ENCODE results near the gene TMEM132C. TPM values are rescaled to one million over a fixed set of nuclear protein-coding genes. Genes with fewer than 3 reads are reported as not detected.

Gene TMEM132C
- total and polyA plus RNA-seq, 2 donors (not counting 1 experiment from before 2014, with no cell fraction given): not detected

GRCh38 chr12:128228581-128228980, 38.4 kb upstream of the TMEM132C start:
- no peak for ATAC-seq (ENCODE audit: low read depth)
- H3K9me3 Mint-ChIP-seq (ENCODE audit: insufficient read depth): no peaks in the 10 kb centered on the region
- H3K27me3 Mint-ChIP-seq: no peaks in the 10 kb centered on the region
- H3K4me2 ChIP-seq (replicated peaks; ENCODE audit: low read depth, low read length, poor library complexity, severe bottlenecking): no peak overlapping the region
- no peak overlapping the region for H3K27ac ChIP-seq (ENCODE audit: low read length in 2 of 2)
- H3K36me3 ChIP-seq (replicated peaks in 1 of 2; ENCODE audit: control extremely low read depth in 1 of 2, control insufficient read depth in 1 of 2, extremely low read depth in 1 of 2, insufficient read depth in 2 of 2, low read length in 1 of 2): no peaks in the 10 kb centered on the region
- H3K4me1 Mint-ChIP-seq: no peaks in the 10 kb centered on the region
- POLR2A ChIA-PET: no interaction called here
- no peak overlapping the region for H3K4me3 ChIP-seq (ENCODE audit: control extremely low read depth in 1 of 5, extremely low read depth in 1 of 5, insufficient read depth in 1 of 5, low read depth in 2 of 5, low read length in 4 of 5)
- H2AFZ ChIP-seq (ENCODE audit: insufficient read depth, low read depth, low read length, poor library complexity, severe bottlenecking): no peak overlapping the region
- no peak overlapping the region for H3K9ac ChIP-seq (ENCODE audit: low read length)
- no peaks in the 10 kb centered on the region for H3K79me2 ChIP-seq (ENCODE audit: control insufficient read depth, insufficient read depth, low read length)
- 67% methylated on average over 4 of the region's 6 CpGs for WGBS (ENCODE audit: insufficient coverage)
- H3K9me3 ChIP-seq (ENCODE audit: control extremely low read depth in 1 of 3, control insufficient read depth in 2 of 3, insufficient read depth in 1 of 3, low read length in 2 of 3): no peaks in the 10 kb centered on the region
- no peaks in the 10 kb centered on the region for H3K4me1 ChIP-seq (ENCODE audit: control insufficient read depth in 2 of 2, insufficient read depth in 2 of 2, low read length in 2 of 2)
- CTCF ChIA-PET: no interaction called here
- intact Hi-C loops (cut with micrococcal nuclease): no loop called here
- H3K4me3 Mint-ChIP-seq: no peak overlapping the region
- no peak for DNase-seq
- H4K20me1 ChIP-seq (ENCODE audit: control insufficient read depth, insufficient read depth, low read length, poor library complexity, severe bottlenecking): no peaks in the 10 kb centered on the region
- no peak for TF ChIP-seq EZH2 (IDR thresholded peaks at IDR 0.05; ENCODE audit: borderline replicate concordance, insufficient read depth, low read depth, low read length, poor library complexity, severe bottlenecking)
- no peak for TF ChIP-seq CTCF (IDR thresholded peaks at IDR 0.05)
- H3K27me3 ChIP-seq (replicated peaks in 1 of 4; ENCODE audit: control extremely low read depth in 1 of 4, control insufficient read depth in 3 of 4, insufficient read depth in 4 of 4, low read length in 3 of 4): no peaks in the 10 kb centered on the region
- no peak overlapping the region for H3K27ac Mint-ChIP-seq

DNA sequence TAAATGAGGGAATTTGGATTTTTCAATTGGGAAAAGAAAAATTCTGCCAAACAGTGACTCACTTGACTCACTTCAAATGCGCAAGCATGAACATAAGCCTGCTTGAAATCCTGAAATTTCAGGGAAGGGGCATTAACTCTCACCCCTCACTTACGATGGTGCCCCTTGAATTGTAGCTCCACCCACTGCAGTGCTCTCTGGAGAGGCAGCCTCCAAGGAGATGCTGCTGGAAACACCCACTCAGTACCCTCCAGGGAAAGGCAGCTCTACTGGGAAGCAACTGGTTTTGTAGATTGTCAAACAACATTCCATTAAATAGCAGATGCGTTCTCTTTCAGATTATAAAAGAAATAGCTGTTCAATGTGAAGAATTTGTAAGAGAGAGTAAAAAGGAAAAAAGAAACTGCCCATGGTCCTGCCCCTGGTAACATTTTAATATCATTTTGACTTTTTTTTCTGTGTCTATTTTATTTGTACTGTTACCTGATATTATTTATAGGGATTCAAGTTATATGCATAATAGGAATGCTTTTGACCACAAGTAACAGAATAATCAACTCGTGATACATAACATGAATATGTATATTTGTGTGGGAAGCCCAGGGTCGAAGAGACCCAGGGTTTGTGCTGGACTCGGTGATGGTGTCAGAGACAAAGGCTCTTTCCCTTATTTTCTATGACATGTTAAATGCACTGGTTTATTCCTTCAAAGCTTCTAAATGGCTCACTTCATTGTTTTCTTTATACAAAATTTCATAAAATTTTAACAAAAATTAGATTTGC, 31.1 kb upstream of the TMEM132C start:
- Histone ChIP-seq H2AFZ (ENCODE audit: insufficient read depth, low read depth, low read length, poor library complexity, severe bottlenecking) (no peak overlapping the region), H3K9ac (ENCODE audit: low read length) (no peak overlapping the region), H3K4me3 (ENCODE audit: control extremely low read depth in 1 of 5, extremely low read depth in 1 of 5, insufficient read depth in 1 of 5, low read depth in 2 of 5, low read length in 4 of 5) (no peak overlapping the region), H3K4me2 (replicated peaks; ENCODE audit: low read depth, low read length, poor library complexity, severe bottlenecking) (no peak overlapping the region), H4K20me1 (ENCODE audit: control insufficient read depth, insufficient read depth, low read length, poor library complexity, severe bottlenecking) (no peaks in the 10 kb centered on the region), H3K9me3 (ENCODE audit: control extremely low read depth in 1 of 3, control insufficient read depth in 2 of 3, insufficient read depth in 1 of 3, low read length in 2 of 3) (peaks cover 0 to 10% (median 0%) of the 10 kb centered on the region in 3 donors), H3K27me3 (replicated peaks in 1 of 4; ENCODE audit: control extremely low read depth in 1 of 4, control insufficient read depth in 3 of 4, insufficient read depth in 4 of 4, low read length in 3 of 4) (no peaks in the 10 kb centered on the region), H3K79me2 (ENCODE audit: control insufficient read depth, insufficient read depth, low read length) (no peaks in the 10 kb centered on the region), H3K4me1 (ENCODE audit: control insufficient read depth in 2 of 2, insufficient read depth in 2 of 2, low read length in 2 of 2) (no peaks in the 10 kb centered on the region), H3K36me3 (replicated peaks in 1 of 2; ENCODE audit: control extremely low read depth in 1 of 2, control insufficient read depth in 1 of 2, extremely low read depth in 1 of 2, insufficient read depth in 2 of 2, low read length in 1 of 2) (no peaks in the 10 kb centered on the region), H3K27ac (ENCODE audit: low read length in 2 of 2) (no peak overlapping the region)
- H3K9me3 Mint-ChIP-seq (ENCODE audit: insufficient read depth): no peaks in the 10 kb centered on the region
- POLR2A ChIA-PET: no interaction called here
- no peaks in the 10 kb centered on the region for H3K4me1 Mint-ChIP-seq
- ATAC-seq (ENCODE audit: low read depth) (no peak), DNase-seq (no peak)
- TF ChIP-seq CTCF (IDR thresholded peaks at IDR 0.05) (no peak), EZH2 (IDR thresholded peaks at IDR 0.05; ENCODE audit: borderline replicate concordance, insufficient read depth, low read depth, low read length, poor library complexity, severe bottlenecking) (no peak)
- H3K4me3 Mint-ChIP-seq: no peak overlapping the region
- intact Hi-C loops (cut with micrococcal nuclease): no loop called here
- no peak overlapping the region for H3K27ac Mint-ChIP-seq
- no CpG with 5 or more reads among the region's 6 CpGs for WGBS (ENCODE audit: insufficient coverage)
- no peaks in the 10 kb centered on the region for H3K27me3 Mint-ChIP-seq
- CTCF ChIA-PET: no interaction called here

Data from B cell (primary cell).